HUES64 (cell line): ENCODE data around the gene CA5A.

Source experiments
- H3K27ac ChIP-seq: 2 replicates; pipeline ENCODE4 v1.7.0; 2013; ENCODE audit warnings: low read depth, low read length, inconsistent platforms
- H3K27me3 ChIP-seq: 2 replicates; pipeline ENCODE4 v1.6.1; 2013; ENCODE audit warnings: mild to moderate bottlenecking, low read length; ENCODE audit not compliant: insufficient read depth
- H3K36me3 ChIP-seq: 2 replicates; pipeline ENCODE4 v1.6.1; 2013; ENCODE audit warnings: mild to moderate bottlenecking, low read length; ENCODE audit not compliant: insufficient read depth
- H3K4me1 ChIP-seq: 2 replicates; pipeline ENCODE4 v1.6.1; 2013; ENCODE audit warnings: mild to moderate bottlenecking, low read length, moderate library complexity; ENCODE audit not compliant: insufficient read depth
- H3K4me3 ChIP-seq: 2 replicates; pipeline ENCODE4 v1.5.1; 2013; ENCODE audit warnings: mild to moderate bottlenecking, low read length, moderate library complexity
- H3K9ac ChIP-seq: 2 replicates; pipeline ENCODE4 v1.6.1; 2013; ENCODE audit warnings: mild to moderate bottlenecking, low read depth, low read length
- H3K9me3 ChIP-seq: 2 replicates; pipeline ENCODE4 v1.6.1; 2013; ENCODE audit warnings: low read depth, low read length; ENCODE audit not compliant: insufficient read depth
- WGBS: fragments of 150-250, 120-280 bp; methylation state at CpG from one replicate; pipeline ENCODE4 v1.1.7; 2013; ENCODE audit warnings: missing lambda C conversion rate; 5-methylcytosine and 5-hydroxymethylcytosine counted together

The CA5A gene

DNA sequence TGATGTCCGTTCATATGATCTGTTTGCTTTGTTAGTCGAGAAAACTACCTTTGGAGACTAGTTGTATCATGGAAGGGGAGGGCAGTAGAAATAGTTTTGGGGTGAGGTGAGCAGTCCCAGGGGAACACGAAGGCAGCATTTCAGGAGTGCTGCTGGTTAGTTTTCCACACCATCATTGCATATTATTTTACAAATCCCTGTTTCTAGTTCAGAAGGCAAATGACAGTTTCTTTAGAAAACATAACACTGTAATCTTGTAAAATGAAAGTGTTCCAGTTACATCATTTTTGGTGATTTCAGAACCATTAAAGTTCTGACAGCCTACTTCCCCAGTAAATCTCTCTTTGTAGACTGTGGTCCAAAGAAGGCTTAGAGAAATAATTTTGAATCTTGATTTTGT is 40.3 kb upstream of the CA5A start:
- Histone ChIP-seq H3K36me3 (peaks cover 14% of the 10 kb centered on the region), H3K4me1 (no peaks in the 10 kb centered on the region), H3K27ac (no peak overlapping the region), H3K27me3 (no peaks in the 10 kb centered on the region), H3K9ac (no peak overlapping the region), H3K9me3 (peaks cover 6% of the 10 kb centered on the region; the same call in 1 of the 2 replicates), H3K4me3 (no peak overlapping the region)
- 100% methylated on average over 2 of the region's 3 CpGs for WGBS

DNA sequence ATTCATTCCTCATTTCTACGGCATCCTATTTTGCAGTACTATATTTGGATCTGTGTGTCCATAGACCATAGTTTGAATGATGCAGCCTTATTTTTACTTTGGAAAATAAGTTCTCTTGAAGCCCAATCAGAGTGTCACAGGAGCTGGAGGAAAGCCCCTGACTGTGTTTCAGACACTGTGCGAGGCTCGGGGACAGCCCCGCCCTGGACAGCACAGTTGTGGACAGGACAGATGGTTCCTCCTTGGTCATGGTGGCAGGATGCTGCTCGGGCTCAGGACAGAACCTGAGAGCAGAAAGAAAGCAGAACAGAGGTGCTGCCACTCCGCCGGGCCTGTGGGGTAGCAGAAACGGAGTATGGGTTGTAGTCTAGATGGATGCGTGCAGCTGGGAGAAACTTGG is 37.8 kb upstream of the CA5A start:
- no peak overlapping the region for H3K27ac ChIP-seq

DNA sequence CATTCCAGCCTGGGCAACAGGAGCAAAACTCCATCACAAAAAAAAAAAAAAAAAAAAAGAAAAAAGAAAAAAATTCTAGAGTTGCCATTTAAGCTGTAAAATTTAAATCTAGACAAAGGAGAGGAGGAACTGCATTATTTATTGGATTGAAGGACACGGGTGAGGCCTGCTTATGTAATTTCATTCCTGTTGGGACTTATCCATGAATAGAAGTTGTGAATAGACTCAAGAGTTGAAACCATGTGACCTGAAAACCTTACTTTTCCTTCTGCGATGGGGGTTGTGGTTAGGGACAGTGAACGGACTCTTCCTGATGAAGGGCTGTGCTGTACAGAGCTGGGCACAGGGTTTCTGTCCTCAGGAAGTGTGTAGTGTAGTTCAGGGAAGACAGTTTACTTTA is 37.4 kb upstream of the CA5A start:
- Histone ChIP-seq H3K9me3 (peaks cover 13% of the 10 kb centered on the region; the same call in 1 of the 2 replicates), H3K27me3 (no peaks in the 10 kb centered on the region), H3K4me1 (no peaks in the 10 kb centered on the region), H3K36me3 (0 out of 2 replicates have a peak, but pooled peaks cover 7% of the 10 kb centered on the region), H3K27ac (no peak overlapping the region), H3K4me3 (no peak overlapping the region), H3K9ac (no peak overlapping the region)
- 90% methylated on average over 3 of the region's 3 CpGs for WGBS

More for the DNA sequence above, 37.8 kb upstream of the CA5A start:
- Histone ChIP-seq H3K9ac (no peak overlapping the region), H3K27me3 (no peaks in the 10 kb centered on the region), H3K36me3 (0 out of 2 replicates have a peak, but pooled peaks cover 7% of the 10 kb centered on the region), H3K4me1 (no peaks in the 10 kb centered on the region), H3K9me3 (peaks cover 13% of the 10 kb centered on the region; the same call in 1 of the 2 replicates), H3K4me3 (no peak overlapping the region)
- WGBS: 82% methylated on average over 9 of the region's 9 CpGs

DNA sequence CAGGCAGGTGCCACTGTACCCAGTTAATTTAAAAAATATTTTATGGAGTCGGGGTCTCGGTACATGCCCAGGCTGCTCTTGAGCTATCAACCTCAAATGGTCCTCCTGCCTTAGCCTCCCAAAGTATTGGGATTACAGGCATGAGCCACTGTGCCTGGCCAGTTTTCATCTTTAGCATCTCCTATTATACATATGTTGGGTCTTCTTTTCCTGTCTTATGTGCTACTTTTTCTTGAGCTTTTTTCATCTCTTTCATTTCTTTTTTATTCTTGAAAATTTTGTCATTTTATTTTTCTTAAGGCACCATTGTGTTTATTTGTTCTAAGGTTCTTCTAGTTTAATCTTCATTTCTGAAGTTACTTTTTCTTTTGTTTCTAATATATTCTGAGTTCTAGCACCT is 35.6 kb upstream of the CA5A start:
- H3K36me3 ChIP-seq: 0 out of 2 replicates have a peak, but pooled peaks cover 5% of the 10 kb centered on the region
- peaks cover 13% of the 10 kb centered on the region; the same call in 1 of the 2 replicates for H3K9me3 ChIP-seq
- H3K27ac ChIP-seq: no peak overlapping the region
- H3K9ac ChIP-seq: no peak overlapping the region
- H3K4me1 ChIP-seq: no peaks in the 10 kb centered on the region
- 97% methylated on average over 2 of the region's 2 CpGs for WGBS
- no peak overlapping the region for H3K4me3 ChIP-seq
- H3K27me3 ChIP-seq: no peaks in the 10 kb centered on the region

DNA sequence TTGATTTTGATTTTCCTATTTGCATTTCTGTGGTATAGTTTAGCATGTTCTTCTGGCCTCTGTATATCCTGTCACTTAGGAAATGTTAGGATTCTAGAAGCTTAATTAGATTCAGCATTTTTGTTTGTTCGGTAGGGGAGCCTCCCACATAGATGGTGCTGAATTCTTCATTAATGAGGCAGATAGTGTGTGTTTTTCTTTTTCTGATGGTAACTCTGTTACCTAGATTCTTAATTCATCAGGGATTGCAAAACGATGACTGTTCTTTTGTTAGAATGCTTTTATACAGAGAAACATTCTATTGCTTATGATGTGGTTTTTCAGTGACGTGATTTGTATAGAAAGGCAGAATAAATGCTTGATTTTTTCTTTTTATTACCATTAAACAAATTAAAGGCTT is 33.9 kb upstream of the CA5A start:
- H3K4me1 ChIP-seq: no peaks in the 10 kb centered on the region
- H3K27ac ChIP-seq: no peak overlapping the region
- H3K4me3 ChIP-seq: no peak overlapping the region
- WGBS: 65% methylated on average over 3 of the region's 3 CpGs
- peaks cover 13% of the 10 kb centered on the region; the same call in 1 of the 2 replicates for H3K9me3 ChIP-seq
- no peaks in the 10 kb centered on the region for H3K27me3 ChIP-seq
- 0 out of 2 replicates have a peak, but pooled peaks cover 3% of the 10 kb centered on the region for H3K36me3 ChIP-seq
- H3K9ac ChIP-seq: no peak overlapping the region

DNA sequence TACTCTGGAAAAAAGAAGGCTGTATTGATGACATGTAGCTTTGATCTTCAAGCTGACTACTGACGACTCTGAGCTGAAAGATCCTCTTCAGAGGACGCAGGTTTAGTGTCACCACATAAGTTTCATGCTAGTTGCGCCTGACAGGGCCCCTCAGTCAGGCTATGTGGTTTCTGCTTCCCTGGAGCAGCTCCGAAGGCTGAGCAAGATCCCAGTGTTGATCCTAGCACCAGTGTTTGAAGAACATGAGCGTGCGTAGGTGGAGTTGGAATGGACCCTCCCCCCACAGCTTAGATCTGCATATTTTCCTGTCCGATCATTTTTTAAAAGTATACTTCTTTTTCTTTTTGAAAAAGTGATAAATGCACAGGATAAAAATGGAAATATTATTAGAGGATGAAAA is 32.2 kb upstream of the CA5A start:
- Histone ChIP-seq H3K9me3 (peaks cover 13% of the 10 kb centered on the region; the same call in 1 of the 2 replicates), H3K27ac (no peak overlapping the region), H3K4me3 (no peak overlapping the region), H3K9ac (no peak overlapping the region), H3K27me3 (no peaks in the 10 kb centered on the region), H3K36me3 (no peaks in the 10 kb centered on the region), H3K4me1 (no peaks in the 10 kb centered on the region)
- WGBS: 90% methylated on average over 6 of the region's 7 CpGs

DNA sequence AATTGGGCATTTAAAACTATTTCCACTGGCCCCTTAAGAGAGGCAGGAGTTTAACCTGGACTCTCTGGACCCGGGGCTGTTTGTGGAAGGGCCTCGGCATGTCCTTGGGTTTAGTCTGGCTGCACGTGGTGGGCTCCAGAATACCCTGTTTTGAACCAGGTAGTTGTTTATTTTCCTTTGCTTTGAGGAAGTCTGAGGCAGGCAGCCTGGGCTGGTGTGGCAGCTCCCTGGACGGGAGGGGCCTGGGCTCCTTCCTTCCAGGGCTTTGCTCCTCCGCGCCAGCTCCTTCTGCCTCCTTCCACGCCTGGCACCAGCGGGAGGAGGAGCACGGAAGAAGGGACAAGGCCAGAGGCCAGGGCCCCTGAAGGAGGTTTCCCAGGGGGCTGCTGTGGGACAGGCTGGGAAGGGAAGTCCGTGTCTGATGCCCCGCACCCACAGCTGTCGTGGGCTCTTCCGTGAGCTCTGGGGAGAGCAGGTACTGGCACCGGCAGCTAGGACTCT is 30.4 kb upstream of the CA5A start:
- WGBS: 67% methylated on average over 13 of the region's 14 CpGs
- Histone ChIP-seq H3K9ac (no peak overlapping the region), H3K4me3 (no peak overlapping the region), H3K36me3 (no peaks in the 10 kb centered on the region), H3K27me3 (no peaks in the 10 kb centered on the region), H3K9me3 (peaks cover 8% of the 10 kb centered on the region; the same call in 1 of the 2 replicates), H3K27ac (no peak overlapping the region), H3K4me1 (no peaks in the 10 kb centered on the region)

DNA sequence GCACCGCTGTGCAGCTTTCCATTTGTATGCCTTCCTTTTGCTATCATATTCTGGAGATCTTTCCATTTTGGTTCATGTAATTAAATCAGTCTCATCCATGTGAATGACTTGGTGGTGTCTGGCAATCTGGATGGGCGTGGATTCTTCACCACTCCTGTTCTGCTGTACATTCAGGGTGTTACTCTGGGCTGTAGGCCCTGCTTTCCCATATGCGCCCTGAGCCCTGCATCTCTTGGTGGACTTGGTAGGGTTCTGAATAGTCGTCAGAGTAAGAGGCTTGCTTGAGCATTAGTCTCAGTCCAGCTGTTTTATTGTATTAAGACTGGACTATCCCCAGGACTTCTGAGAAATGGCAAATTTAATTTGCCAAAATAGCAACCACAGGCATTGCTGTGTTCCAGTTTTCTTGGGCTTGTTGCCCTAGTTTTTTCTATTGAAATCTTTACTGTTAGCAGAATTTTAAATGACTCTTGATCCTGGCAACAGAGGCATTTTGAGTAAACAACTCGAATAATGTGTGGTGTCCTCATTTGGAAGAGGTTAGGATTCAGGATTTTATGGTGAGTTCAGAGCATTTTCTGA is 29.8 kb upstream of the CA5A start:
- 0 out of 2 replicates have a peak, but pooled peaks cover 3% of the 10 kb centered on the region for H3K9me3 ChIP-seq
- H3K4me1 ChIP-seq: no peaks in the 10 kb centered on the region
- WGBS: 92% methylated on average over 5 of the region's 5 CpGs
- no peak overlapping the region for H3K9ac ChIP-seq
- no peaks in the 10 kb centered on the region for H3K36me3 ChIP-seq
- no peaks in the 10 kb centered on the region for H3K27me3 ChIP-seq
- H3K4me3 ChIP-seq: no peak overlapping the region
- H3K27ac ChIP-seq: no peak overlapping the region

DNA sequence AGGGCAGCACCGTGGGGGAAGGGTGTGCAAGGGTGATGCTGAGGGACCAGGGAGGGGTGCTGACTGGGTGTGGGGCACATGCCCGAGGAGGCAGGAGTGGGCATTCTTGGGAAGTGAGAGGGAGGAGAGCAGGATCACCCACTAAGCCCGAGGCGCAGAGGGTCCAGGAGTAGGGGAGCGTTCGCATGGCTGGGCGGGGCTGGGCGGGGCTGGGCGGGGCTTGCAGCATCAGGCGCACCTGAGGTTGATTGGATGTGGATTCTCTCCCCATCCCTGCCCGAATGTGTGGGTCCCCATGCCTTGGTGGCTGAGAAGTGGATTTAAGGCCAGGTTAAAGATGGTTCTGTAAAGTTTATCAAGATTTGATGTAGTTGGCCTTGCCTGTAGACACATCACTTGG is 29.1 kb upstream of the CA5A start:
- Histone ChIP-seq H3K36me3 (0 out of 2 replicates have a peak, but pooled peaks cover 4% of the 10 kb centered on the region), H3K27ac (no peak overlapping the region), H3K4me3 (no peak overlapping the region), H3K27me3 (no peaks in the 10 kb centered on the region), H3K9ac (no peak overlapping the region), H3K9me3 (no peaks in the 10 kb centered on the region), H3K4me1 (no peaks in the 10 kb centered on the region)
- 89% methylated on average over 11 of the region's 11 CpGs for WGBS

DNA sequence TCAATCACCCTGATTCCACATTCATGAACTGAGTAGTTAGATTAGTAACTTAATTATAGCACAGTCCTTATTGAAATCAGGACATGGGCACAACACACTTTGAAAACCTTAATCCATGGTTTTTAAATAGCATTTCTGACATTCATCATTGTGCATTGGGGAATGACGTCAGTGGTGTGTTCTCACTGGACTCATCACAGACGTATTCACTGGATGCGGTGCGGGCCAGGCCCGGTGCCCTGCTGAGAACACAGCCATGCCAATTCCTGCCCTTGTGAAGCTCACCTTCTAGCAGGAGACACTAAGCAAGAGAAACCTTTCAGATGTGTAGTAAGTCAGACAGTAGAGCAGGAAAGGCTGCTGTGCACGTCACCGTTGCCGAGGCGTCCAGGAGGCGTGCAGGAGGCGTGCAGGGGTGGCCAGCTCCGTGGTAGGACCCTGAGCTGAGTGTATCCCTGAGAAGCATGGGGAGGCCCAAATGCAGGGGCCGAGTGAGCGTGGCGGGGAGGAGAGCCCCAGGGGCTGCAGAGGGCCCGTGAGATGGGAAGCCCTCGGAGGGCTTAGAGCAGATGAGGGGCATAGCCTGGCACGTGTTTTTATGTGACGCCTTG is 27.8 kb upstream of the CA5A start:
- Histone ChIP-seq H3K27ac (no peak overlapping the region), H3K9ac (no peak overlapping the region), H3K4me3 (no peak overlapping the region), H3K27me3 (no peaks in the 10 kb centered on the region), H3K4me1 (no peaks in the 10 kb centered on the region), H3K9me3 (no peaks in the 10 kb centered on the region), H3K36me3 (0 out of 2 replicates have a peak, but pooled peaks cover 4% of the 10 kb centered on the region)
- 84% methylated on average over 19 of the region's 19 CpGs for WGBS

DNA sequence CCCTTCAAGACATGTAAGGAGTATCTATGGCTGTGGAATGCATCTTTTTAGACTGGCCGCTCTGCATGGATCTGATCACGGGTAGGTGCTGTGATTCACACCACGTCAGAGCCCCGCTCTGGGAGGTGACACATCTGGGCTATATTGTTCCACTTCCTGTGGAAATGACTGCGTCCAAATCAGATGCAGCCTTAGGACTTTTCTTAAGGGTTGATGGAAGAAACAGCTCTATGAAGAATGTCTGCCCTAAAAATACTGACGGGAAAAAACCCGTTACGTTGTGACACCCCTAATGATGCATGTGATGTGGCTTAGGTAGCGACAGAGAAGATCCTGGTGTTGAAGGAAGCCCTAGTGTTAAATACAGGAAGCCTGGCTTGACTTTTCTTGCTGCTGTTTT is 27.1 kb upstream of the CA5A start:
- Histone ChIP-seq H3K27ac (no peak overlapping the region), H3K27me3 (no peaks in the 10 kb centered on the region), H3K9ac (no peak overlapping the region), H3K36me3 (0 out of 2 replicates have a peak, but pooled peaks cover 4% of the 10 kb centered on the region), H3K9me3 (no peaks in the 10 kb centered on the region), H3K4me1 (no peaks in the 10 kb centered on the region), H3K4me3 (no peak overlapping the region)
- 93% methylated on average over 9 of the region's 9 CpGs for WGBS
